Body of pancreas (tissue), 4 donors: ENCODE results near the gene MAGEB10.

Experiments
- POLR2A ChIP-seq, 3 donors: fragments of 450-650 bp; IDR thresholded peaks; one replicate each; pipeline ENCODE4 v1.6.1; 2016; ENCODE audit warnings: antibody characterized with exemption in 3 of 3, mild to moderate bottlenecking in 2 of 3
- TF ChIP-seq, protein P1 (sequence below), 7 experiments: fragments of 450-650 bp in 4 of 7; fragments of 200-600 bp in 3 of 7; sonication (generic) in 3 of 7; IDR thresholded peaks; one replicate each; pipeline ENCODE4 v1.5.1; 2016 to 2019; ENCODE audit warnings: antibody characterized with exemption in 7 of 7

- TF ChIP-seq, protein P1, sequence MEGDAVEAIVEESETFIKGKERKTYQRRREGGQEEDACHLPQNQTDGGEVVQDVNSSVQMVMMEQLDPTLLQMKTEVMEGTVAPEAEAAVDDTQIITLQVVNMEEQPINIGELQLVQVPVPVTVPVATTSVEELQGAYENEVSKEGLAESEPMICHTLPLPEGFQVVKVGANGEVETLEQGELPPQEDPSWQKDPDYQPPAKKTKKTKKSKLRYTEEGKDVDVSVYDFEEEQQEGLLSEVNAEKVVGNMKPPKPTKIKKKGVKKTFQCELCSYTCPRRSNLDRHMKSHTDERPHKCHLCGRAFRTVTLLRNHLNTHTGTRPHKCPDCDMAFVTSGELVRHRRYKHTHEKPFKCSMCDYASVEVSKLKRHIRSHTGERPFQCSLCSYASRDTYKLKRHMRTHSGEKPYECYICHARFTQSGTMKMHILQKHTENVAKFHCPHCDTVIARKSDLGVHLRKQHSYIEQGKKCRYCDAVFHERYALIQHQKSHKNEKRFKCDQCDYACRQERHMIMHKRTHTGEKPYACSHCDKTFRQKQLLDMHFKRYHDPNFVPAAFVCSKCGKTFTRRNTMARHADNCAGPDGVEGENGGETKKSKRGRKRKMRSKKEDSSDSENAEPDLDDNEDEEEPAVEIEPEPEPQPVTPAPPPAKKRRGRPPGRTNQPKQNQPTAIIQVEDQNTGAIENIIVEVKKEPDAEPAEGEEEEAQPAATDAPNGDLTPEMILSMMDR (IDR thresholded peaks at IDR 0.05) = no peak
- TF ChIP-seq POLR2A (IDR thresholded peaks at IDR 0.05) = no peak
Observed at GRCh38 chrX:27838185-27838584, 30.4 kb downstream of the MAGEB10 start.
